ENCODE measurements around the gene SSNA1. TPM values are rescaled to one million over a fixed set of nuclear protein-coding genes. Genes with fewer than 3 reads are reported as not detected.

SSNA1 gene
- total and polyA plus RNA-seq, 2 experiments from 2014 or later, result 82.2 to 128 TPM

DNA sequence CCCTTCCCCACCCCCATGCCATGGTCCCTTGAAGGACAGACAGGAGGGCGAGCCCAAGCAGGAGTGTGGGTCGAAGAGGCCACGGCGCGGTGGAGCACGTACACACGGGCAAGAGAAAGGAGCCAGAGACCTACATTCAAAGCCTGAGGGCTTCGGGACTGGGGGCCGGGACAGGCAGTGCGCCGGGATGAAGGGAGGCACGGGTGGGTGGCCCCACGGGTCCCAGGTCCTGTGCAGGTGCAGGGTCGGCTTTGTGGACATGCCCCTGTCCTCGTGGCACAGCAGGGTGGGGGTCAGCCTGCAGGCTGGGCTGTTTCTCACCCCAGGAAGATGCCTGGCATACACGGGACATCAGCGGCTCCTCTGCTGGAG is 28.4 kb upstream of the SSNA1 start:
- Histone ChIP-seq H3K4me3 (no peak overlapping the region), H3K27me3 (peaks cover 96% of the 10 kb centered on the region), H3K4me1 (ENCODE audit: insufficient read depth) (peaks cover 10% of the 10 kb centered on the region), H4K20me1 (ENCODE audit: insufficient read depth, poor library complexity, severe bottlenecking) (no peaks in the 10 kb centered on the region), H3K27ac (no peak overlapping the region), H3K4me2 (no peak overlapping the region), H2AFZ (no peak overlapping the region), H3K79me2 (no peaks in the 10 kb centered on the region), H3K9me2 (replicated peaks; ENCODE audit: insufficient read depth) (no peaks in the 10 kb centered on the region), H3K9me3 (ENCODE audit: low read depth) (no peaks in the 10 kb centered on the region), H3K36me3 (replicated peaks; ENCODE audit: insufficient read depth, low read depth) (no peaks in the 10 kb centered on the region)
- DNase-seq (ENCODE audit: low spot score), result no peak
- WGBS (ENCODE audit: low lambda C conversion rate, missing lambda C conversion rate), result 83% methylated on average over 15 of the region's 17 CpGs
- TF ChIP-seq EZH2phosphoT487 (IDR thresholded peaks at IDR 0.05; ENCODE audit: low read depth, severe bottlenecking, unreplicated experiment) (no peak), CTCF (IDR thresholded peaks at IDR 0.05; ENCODE audit: poor library complexity) (no peak), EZH2 (IDR thresholded peaks at IDR 0.05; ENCODE audit: borderline replicate concordance) (no peak)

DNA sequence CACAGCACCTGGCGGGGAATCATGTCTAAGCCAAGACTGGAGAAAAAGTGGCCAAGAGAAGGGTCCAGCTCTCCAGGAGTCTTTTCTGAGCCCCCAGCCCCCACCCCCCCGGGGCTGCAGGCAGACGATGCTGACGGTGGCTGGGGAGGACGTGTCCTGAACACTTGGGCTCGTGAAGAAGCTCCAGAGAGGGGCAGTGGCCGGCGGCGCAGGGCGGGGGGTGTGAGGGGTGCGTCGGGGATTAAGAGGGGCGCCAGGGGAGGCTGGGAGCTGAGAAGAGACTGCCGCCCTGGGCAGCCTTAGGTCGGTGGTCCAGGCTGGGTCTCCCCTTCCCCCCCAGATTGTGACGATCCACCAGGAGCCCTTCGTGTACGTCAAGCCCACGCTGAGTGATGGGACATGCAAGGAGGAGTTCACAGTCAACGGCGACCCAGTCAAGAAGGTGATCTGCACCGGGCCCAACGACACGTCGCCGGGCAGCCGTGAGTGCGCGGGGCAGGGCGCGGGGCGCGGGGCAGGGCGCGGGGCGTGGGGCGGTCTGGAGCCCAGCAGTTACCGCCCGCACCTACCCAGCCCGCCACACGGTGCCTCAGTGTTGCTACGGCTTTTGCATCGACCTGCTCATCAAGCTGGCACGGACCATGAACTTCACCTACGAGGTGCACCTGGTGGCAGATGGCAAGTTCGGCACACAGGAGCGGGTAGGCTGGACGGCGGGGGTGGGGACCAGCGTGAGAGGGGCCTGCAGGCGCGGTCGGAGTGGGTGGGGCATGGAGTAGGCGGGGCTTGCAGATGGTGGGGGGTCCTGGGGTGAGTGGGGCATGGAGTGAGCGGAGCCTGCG is 27.5 kb upstream of the SSNA1 start:
- no peak overlapping the region for H2AFZ ChIP-seq
- TF ChIP-seq EZH2 (IDR thresholded peaks at IDR 0.05; ENCODE audit: borderline replicate concordance), result no peak
- no peak for TF ChIP-seq CTCF (IDR thresholded peaks at IDR 0.05; ENCODE audit: poor library complexity)
- no peak for TF ChIP-seq EZH2phosphoT487 (IDR thresholded peaks at IDR 0.05; ENCODE audit: low read depth, severe bottlenecking, unreplicated experiment)
- H3K9me3 ChIP-seq (ENCODE audit: low read depth), result no peaks in the 10 kb centered on the region
- peaks cover 95% of the 10 kb centered on the region for H3K27me3 ChIP-seq
- DNase-seq (ENCODE audit: low spot score), result no peak
- H3K79me2 ChIP-seq, result no peaks in the 10 kb centered on the region
- no peaks in the 10 kb centered on the region for H4K20me1 ChIP-seq (ENCODE audit: insufficient read depth, poor library complexity, severe bottlenecking)
- WGBS (ENCODE audit: low lambda C conversion rate, missing lambda C conversion rate), result 56% methylated on average over 25 of the region's 56 CpGs
- no peak overlapping the region for H3K4me2 ChIP-seq
- peaks cover 10% of the 10 kb centered on the region for H3K4me1 ChIP-seq (ENCODE audit: insufficient read depth)
- H3K27ac ChIP-seq, result no peak overlapping the region
- H3K36me3 ChIP-seq (replicated peaks; ENCODE audit: insufficient read depth, low read depth), result no peaks in the 10 kb centered on the region
- no peaks in the 10 kb centered on the region for H3K9me2 ChIP-seq (replicated peaks; ENCODE audit: insufficient read depth)
- no peak overlapping the region for H3K4me3 ChIP-seq

DNA sequence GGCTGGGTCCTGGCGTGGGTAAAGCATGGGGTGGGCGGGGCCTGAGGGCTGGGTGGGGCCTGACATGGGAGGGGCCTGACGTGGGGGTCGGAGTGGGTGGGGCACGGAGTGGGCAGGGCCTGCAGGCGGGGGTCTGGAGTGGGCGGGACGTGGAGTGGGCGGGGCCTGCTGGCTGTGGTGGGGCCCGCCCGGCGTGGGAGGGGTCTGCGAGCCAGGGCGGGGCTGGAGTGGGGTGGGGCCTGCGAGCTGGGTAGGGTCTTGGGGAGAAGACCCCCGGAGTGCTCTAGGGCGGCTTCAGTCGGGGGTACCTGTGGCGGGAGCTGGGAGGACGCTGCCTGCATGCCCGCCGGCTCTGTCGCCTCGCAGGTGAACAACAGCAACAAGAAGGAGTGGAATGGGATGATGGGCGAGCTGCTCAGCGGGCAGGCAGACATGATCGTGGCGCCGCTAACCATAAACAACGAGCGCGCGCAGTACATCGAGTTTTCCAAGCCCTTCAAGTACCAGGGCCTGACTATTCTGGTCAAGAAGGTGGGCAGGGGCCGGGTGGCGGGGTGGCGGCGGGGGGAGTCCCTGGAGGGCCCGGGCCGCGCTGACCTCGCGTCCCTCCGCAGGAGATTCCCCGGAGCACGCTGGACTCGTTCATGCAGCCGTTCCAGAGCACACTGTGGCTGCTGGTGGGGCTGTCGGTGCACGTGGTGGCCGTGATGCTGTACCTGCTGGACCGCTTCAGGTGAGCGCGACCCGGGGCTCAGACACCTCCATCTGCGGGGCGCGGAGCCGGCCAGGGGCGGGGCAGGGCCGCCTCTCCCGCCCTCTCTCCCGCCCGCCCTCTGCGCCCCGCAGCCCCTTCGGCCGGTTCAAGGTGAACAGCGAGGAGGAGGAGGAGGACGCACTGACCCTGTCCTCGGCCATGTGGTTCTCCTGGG is 26.7 kb upstream of the SSNA1 start:
- H3K4me1 ChIP-seq (ENCODE audit: insufficient read depth), result peaks cover 10% of the 10 kb centered on the region
- no peak overlapping the region for H3K4me3 ChIP-seq
- no peaks in the 10 kb centered on the region for H3K79me2 ChIP-seq
- 9% methylated on average over 30 of the region's 71 CpGs for WGBS (ENCODE audit: low lambda C conversion rate, missing lambda C conversion rate)
- H3K9me2 ChIP-seq (replicated peaks; ENCODE audit: insufficient read depth), result no peaks in the 10 kb centered on the region
- no peak overlapping the region for H3K27ac ChIP-seq
- peak overlapping the region; percentile 78 for H3K4me2 ChIP-seq
- peaks cover 95% of the 10 kb centered on the region for H3K27me3 ChIP-seq
- no peaks in the 10 kb centered on the region for H4K20me1 ChIP-seq (ENCODE audit: insufficient read depth, poor library complexity, severe bottlenecking)
- H2AFZ ChIP-seq, result no peak overlapping the region
- no peaks in the 10 kb centered on the region for H3K9me3 ChIP-seq (ENCODE audit: low read depth)
- H3K36me3 ChIP-seq (replicated peaks; ENCODE audit: insufficient read depth, low read depth), result no peaks in the 10 kb centered on the region
- no peak for DNase-seq (ENCODE audit: low spot score)
- TF ChIP-seq EZH2phosphoT487 (IDR thresholded peaks at IDR 0.05; ENCODE audit: low read depth, severe bottlenecking, unreplicated experiment), result no peak
- TF ChIP-seq CTCF (IDR thresholded peaks at IDR 0.05; ENCODE audit: poor library complexity), result no peak
- TF ChIP-seq EZH2 (IDR thresholded peaks at IDR 0.05; ENCODE audit: borderline replicate concordance), result no peak

Data from hepatocyte (in vitro differentiated cells).